ENCODE measurements around the gene SLC4A8.
A peak's percentile ranks its signal among the peaks of the same experiment; 100 is the strongest.
"Not testable (repeated sequence)": the region's sequence is repeated elsewhere in the genome, so short reads cannot be mapped to it uniquely, and the experiment has no call there.

SLC4A8 gene

GRCh38 chr12:51482929-51483697, 58.5 kb downstream of the SLC4A8 start:
- DNase-seq, result peak; percentile 11

DNA sequence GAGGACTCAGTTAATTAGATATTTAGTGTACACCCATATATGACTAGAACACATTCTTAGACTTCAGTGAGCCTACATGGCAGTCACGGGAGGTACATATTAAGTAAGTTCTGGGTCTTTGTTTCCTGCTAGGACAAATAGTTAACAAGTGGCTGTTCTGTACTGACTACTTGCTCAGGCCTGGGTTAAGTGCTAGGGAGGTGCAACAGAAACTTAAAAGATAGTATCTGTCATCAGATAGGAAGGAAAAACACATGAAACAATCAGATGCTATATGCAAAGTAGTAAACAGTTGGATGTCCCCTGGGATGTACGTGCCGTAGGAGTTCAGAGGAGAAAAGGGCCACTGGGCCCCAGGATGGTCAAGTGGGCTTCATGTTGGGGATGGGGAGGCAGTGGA, 59.5 kb downstream of the SLC4A8 start:
- no peak for DNase-seq

GRCh38 chr12:51488281-51488680, 63.6 kb downstream of the SLC4A8 start:
- no peak for DNase-seq

- DNase-seq, result no peak
Observed at GRCh38 chr12:51493281-51493680, 68.7 kb downstream of the SLC4A8 start.

GRCh38 chr12:51496895-51497294, 72.3 kb downstream of the SLC4A8 start:
- no peak for DNase-seq

DNA sequence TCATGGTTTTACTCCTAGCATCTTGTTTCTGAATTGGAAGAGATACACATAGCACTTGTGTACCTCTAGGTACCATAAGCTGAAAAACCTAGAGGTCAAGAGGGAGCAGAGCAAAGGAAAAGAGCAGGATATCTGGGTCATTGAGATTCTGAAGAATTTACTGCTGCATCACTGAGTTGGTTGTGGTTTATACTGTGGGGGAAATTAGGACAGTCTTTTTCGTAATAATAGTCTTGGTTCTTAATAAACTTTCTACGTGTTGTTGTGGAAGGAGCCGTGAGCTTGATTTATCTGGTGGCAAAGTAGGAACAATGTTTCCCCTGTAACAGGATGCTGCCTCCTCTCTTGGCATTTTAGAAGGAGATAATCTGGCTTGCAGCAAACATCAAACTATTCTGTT, 80.2 kb downstream of the SLC4A8 start:
- no peak for DNase-seq

GRCh38 chr12:51505360-51506105, 80.9 kb downstream of the SLC4A8 start:
- DNase-seq, result no peak

- no peak for DNase-seq
Observed at GRCh38 chr12:51507178-51507577, 82.5 kb downstream of the SLC4A8 start.

- no peak for DNase-seq
Observed at GRCh38 chr12:51508285-51508684, 83.7 kb downstream of the SLC4A8 start.

GRCh38 chr12:51511546-51512260, 87.1 kb downstream of the SLC4A8 start:
- no peak for DNase-seq

- no peak for DNase-seq
Observed at GRCh38 chr12:51512438-51512837, 87.8 kb downstream of the SLC4A8 start.

DNA sequence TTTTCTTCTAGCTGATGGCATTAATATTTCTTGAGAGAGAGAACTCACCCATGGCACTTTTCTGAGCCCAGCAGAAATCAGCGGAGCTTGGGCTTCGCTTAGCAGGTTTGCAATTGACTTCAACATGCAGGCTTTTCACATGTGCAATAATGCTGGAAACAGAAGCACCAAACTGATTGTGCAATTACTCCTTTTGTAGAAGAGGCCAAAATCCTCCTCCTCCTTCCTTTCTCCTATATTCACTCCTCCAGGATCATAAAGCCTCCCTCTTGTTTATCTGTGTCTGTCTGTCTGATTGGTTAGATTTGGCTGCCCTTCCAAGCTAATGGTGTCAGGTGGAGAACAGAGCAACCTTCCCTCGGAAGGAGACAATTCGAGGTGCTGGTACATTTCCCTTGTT, 90.4 kb downstream of the SLC4A8 start:
- not testable (repeated sequence) for DNase-seq

DNA sequence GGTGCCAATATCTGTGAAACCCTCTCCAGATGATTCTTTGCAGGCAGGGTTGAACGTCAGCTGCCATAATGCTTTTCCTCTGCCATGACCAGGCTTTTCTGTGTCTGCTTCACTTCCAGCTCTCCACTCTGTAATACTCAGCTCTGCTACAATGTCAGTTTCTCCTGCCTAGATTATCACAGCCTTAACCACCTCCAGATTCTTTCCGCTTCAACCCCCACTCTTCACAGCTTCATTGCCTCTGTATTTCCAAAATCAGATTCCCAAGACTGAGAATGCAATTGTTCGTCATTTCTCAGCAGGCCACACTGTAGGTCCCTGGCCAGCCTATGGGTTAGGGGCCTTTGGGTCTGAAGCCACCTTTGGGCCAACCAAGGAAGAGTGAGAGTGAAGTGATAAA, 92.7 kb downstream of the SLC4A8 start:
- DNase-seq, result no peak

- DNase-seq, result no peak
Observed at GRCh38 chr12:51517800-51518199, 93.2 kb downstream of the SLC4A8 start.

DNA sequence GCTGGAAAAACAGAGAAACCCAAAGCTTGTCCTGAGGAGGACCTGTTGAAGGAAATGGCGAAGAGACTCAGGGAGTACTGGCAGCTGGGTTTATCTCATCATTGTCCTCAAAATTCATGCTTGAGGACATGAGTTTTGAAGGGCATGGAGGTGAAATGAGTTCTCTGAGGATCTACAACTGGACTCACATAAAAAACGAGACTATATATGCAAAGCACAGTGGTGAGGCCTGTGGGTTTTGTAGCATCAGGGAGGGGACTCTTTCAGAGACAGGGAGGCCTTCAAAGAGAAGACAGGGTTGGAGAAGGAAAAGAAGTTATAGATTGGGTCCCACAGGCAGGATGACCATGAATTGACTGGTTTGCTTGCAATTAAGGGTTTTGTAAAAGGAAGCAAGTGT, 95.1 kb downstream of the SLC4A8 start:
- DNase-seq, result no peak

DNA sequence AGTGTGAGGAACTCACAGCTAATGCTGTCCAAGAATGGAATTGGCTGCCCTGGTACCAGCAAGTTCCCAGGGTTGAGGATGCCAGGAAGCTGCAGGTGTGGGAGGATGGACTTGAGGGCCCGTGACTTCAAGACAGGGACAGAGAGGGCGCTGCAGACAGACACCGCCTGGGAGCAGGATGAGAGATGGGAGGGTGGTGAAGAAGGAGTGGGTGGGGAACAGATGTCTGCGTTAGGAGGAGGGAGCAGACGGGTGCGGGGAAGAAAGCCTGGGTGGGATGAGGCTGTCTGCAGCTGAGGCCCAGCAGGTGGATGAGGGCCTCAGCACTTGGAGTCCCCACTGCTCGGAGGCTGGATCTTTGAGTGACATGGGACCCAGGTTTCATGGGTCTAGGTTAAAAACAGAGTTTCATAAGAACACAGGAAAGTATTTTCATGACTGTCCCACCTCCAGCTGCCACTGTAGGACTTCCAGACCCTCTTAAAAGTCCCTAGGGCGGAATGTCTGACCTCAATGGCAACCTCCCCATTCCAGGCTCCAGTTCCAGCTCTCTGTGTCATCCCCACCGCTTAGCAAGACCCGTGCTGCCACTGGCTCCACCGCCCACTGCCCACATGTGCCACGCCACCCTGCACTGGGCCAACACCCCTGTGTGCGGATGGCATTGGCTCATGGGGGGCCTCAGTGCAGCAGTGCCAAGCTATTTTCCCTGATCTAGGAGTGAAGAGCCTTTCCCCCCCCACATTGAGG, 96.1 kb downstream of the SLC4A8 start:
- no peak for DNase-seq

GRCh38 chr12:51521554-51522276, 97.1 kb downstream of the SLC4A8 start:
- DNase-seq, result no peak

DNA sequence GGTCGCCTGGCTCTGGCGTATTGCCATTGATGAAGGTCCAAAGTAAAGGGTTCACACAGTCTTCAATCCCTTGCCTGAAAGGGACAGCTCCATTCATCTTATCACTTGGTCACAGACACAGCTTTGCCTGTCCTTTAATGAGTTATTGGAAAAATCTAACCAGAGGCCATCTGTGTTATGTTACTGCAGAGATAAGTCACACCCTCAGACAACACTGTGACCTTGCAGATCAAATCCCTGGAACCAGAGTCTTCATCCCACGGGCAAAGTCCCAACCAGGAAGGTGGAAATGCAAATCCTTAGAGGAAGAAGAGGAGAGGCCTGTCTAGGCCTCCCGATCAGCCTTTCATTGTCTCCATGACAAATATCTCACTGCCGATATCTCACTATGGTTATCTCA, 98.1 kb downstream of the SLC4A8 start:
- no peak for DNase-seq

DNA sequence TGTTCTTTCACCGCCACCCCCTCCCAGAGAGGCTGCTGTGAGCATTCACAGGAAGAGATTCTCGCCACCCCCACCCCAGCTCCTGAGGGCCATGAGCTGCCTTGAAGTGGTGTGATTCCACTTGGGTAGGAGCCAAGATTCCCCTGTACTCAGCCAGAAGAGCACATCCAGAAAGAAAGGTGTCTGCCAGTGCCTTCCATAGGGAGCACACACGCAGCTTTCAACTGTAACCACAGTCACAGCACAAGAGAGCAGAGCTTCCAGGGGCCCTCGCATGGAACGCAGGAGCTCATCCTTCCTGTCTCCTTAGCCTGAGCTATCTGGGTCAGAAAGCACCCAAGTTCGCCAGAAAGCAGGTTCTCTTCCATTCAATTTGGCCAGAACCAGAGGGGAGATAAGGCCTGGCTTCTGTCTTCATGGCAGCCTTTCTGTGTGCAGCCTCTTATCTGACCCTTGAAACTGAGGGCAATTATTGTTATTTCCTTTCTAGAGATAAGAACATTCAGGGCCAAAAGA, 99.8 kb downstream of the SLC4A8 start:
- no peak for DNase-seq

- DNase-seq, result no peak
Observed at GRCh38 chr12:51525518-51525917, 100.9 kb downstream of the SLC4A8 start.

GRCh38 chr12:51527966-51528365, 103.3 kb downstream of the SLC4A8 start:
- no peak for DNase-seq
